Erythroblast (primary cell): ENCODE results near the gene CLSTN2.

Source experiments
- GATA1 ChIP-seq: IDR thresholded peaks from 2 replicates; pipeline ENCODE4 v1.6.1; 2011; ENCODE audit warnings: low read depth, mild to moderate bottlenecking, control low read depth, low read length, moderate library complexity
- POLR2A ChIP-seq: IDR thresholded peaks from 2 replicates; pipeline ENCODE4 v1.6.1; 2011; ENCODE audit warnings: mild to moderate bottlenecking, low read length

DNA sequence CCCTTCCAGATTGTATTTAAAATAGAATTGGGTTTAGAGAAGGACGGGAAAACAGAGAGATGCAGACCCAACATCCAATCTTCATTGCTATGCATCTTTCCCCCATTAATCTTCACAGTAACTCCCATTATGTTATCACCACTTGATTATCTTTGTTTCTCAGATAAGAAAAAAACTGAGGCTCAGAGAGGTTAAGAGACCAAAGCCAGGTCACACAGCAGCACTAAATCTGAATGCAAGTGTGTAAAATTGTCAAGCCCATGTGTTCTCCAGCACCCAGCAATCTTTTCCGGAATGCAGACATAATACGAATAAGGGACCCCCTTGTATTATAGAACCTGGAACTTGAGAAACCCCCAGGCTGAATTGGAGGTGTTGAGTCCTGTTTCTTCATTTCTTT is 662.4 kb downstream of the CLSTN2 start:
- TF ChIP-seq POLR2A: no peak
- no peak for TF ChIP-seq GATA1
